Activated naive CD8-positive, alpha-beta T cell treated with anti-CD3 and anti-CD28 coated beads for 36 hours (primary cell): Measurements from ENCODE around the gene ATG3. TPM values are rescaled to one million over a fixed set of nuclear protein-coding genes. Genes with fewer than 3 reads are reported as not detected.
A peak's percentile ranks its signal among the peaks of the same experiment; 100 is the strongest.
"Not testable (repeated sequence)": the region's sequence is repeated elsewhere in the genome, so short reads cannot be mapped to it uniquely, and the experiment has no call there.

Experiments
- DNase-seq: peaks from one replicate; pipeline ENCODE4 v3.0.0; 2021
- H3K27ac Mint-ChIP-seq: one replicate; pipeline ENCODE4 v1.8.0; 2022; ENCODE audit warnings: mild to moderate bottlenecking, moderate library complexity, mixed read lengths
- H3K27me3 Mint-ChIP-seq: one replicate; pipeline ENCODE4 v1.8.0; 2022; ENCODE audit warnings: mild to moderate bottlenecking, mixed read lengths
- H3K36me3 Mint-ChIP-seq: one replicate; pipeline ENCODE4 v1.8.0; 2021; ENCODE audit warnings: mild to moderate bottlenecking, mixed read lengths
- H3K4me1 Mint-ChIP-seq: one replicate; pipeline ENCODE4 v1.8.0; 2021; ENCODE audit warnings: mixed read lengths
- H3K4me3 Mint-ChIP-seq: one replicate; pipeline ENCODE4 v1.8.0; 2022; ENCODE audit warnings: mild to moderate bottlenecking, moderate library complexity, mixed read lengths
- H3K9me3 Mint-ChIP-seq: one replicate; pipeline ENCODE4 v1.8.0; 2022; ENCODE audit warnings: mixed read lengths
- total RNA-seq, 2 experiments: library from RNA; stranded (reverse); gene quantifications; one replicate each; pipeline ENCODE4 v1.2.3, GENCODE V29; 2021

The ATG3 gene
- total RNA-seq, 2 experiments from 2014 or later: 76.8 to 76.9 TPM

DNA sequence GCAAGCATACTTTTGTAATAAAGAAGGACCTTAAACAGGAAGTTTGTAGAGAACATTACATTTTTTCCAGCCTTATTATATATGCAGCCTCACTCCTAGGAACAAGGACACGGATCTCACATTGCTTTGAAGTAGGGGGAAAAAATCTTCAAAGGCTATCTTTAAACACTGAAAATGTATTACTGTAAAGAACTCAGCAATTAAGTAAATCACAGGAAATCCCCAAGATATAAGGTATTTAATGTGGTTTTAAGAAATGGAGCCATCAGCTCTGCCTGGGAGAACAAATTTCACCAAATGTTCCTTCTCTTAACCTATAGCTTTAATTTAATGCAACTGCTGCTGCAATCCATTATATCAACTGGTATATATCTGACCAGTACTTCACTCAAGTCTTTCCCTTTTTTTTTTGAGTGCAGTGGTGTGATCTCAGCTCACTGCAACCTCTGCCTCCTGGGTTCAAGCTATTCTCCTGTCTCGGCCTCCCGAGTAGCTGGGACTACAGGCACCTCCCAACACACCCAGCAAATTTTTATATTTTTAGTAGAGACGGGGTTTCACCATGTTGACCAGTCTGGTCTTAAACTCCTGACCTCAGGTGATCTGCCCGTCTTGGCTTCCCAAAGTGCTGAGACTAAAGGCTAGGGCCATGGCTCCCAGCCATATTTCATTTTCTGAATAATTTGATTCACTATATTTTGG, 65.2 kb downstream of the ATG3 start:
- Mint-ChIP-seq H3K27me3 (no peaks in the 10 kb centered on the region), H3K36me3 (peaks cover 58% of the 10 kb centered on the region), H3K4me3 (peak overlapping the region; percentile 88), H3K27ac (peak overlapping the region; percentile 84), H3K4me1 (peaks cover 65% of the 10 kb centered on the region), H3K9me3 (peaks cover 8% of the 10 kb centered on the region)
- DNase-seq: no peak

DNA sequence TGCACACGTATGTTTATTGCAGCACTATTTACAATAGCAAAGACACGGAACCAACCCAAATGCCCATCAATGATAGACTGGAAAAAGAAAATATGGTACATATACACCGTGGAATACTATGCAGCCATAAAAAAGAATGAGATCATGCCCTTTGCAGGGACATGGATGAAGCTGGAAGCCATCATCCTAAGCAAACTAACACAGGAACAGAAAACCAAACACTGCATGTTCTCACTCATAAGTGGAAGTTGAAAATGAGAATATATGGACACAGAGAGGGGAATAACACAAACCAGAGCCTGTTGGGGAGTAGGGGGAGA, 67.4 kb downstream of the ATG3 start:
- Mint-ChIP-seq H3K36me3 (peaks cover 72% of the 10 kb centered on the region), H3K4me3 (peak overlapping the region; percentile 16), H3K27ac (peak overlapping the region; percentile 72)

DNA sequence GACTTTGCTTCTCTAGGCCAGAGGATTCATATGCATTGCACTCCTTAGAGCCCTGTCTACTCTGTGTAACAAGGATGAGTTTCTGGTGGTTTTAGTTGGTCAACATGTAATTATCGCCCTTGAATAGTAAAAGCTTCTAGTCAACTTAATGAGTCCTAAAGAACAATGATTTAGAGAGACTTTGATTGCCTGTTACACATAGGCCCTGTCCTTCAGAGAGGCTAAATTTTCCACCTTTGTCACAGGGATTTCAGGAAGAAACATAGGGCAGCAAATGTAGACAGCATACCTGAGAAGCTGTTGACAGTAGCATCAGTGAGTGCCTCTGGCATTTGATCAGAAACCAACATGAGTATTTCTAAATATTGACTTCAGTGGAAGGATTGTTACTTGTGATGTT, 69.6 kb downstream of the ATG3 start:
- no peak for DNase-seq
- H3K27ac Mint-ChIP-seq: peak overlapping the region; percentile 91
- no peaks in the 10 kb centered on the region for H3K27me3 Mint-ChIP-seq
- peaks cover 79% of the 10 kb centered on the region for H3K36me3 Mint-ChIP-seq
- peak overlapping the region; percentile 1 for H3K4me3 Mint-ChIP-seq
- H3K4me1 Mint-ChIP-seq: peaks cover 81% of the 10 kb centered on the region
- peaks cover 13% of the 10 kb centered on the region for H3K9me3 Mint-ChIP-seq

More for the DNA sequence above, 67.4 kb downstream of the ATG3 start:
- peaks cover 66% of the 10 kb centered on the region for H3K4me1 Mint-ChIP-seq
- DNase-seq, H3K27me3 Mint-ChIP-seq, H3K9me3 Mint-ChIP-seq: not testable (repeated sequence)

DNA sequence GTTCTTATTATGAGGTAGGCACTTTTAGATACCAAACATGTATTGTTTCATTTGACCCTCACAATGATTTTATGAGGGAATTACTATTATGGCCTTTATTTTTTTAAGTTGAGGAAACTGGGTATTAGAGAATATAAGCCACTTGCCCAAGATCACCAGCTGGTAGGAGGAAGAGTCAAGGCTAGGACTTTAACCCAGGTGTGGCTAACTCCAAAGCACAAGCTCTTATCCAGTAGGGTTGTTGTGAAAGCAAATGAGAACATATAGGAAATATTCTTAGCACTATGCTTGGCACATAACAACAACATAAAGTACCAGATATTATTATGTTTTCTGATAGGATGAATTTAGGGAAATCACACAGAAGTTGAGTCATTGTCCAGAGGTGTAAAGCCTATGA, 70.4 kb downstream of the ATG3 start:
- Mint-ChIP-seq H3K4me1 (peaks cover 81% of the 10 kb centered on the region), H3K4me3 (peak overlapping the region; percentile 49), H3K36me3 (peaks cover 79% of the 10 kb centered on the region), H3K9me3 (peaks cover 13% of the 10 kb centered on the region), H3K27me3 (no peaks in the 10 kb centered on the region), H3K27ac (peak overlapping the region; percentile 91)
- DNase-seq: no peak

DNA sequence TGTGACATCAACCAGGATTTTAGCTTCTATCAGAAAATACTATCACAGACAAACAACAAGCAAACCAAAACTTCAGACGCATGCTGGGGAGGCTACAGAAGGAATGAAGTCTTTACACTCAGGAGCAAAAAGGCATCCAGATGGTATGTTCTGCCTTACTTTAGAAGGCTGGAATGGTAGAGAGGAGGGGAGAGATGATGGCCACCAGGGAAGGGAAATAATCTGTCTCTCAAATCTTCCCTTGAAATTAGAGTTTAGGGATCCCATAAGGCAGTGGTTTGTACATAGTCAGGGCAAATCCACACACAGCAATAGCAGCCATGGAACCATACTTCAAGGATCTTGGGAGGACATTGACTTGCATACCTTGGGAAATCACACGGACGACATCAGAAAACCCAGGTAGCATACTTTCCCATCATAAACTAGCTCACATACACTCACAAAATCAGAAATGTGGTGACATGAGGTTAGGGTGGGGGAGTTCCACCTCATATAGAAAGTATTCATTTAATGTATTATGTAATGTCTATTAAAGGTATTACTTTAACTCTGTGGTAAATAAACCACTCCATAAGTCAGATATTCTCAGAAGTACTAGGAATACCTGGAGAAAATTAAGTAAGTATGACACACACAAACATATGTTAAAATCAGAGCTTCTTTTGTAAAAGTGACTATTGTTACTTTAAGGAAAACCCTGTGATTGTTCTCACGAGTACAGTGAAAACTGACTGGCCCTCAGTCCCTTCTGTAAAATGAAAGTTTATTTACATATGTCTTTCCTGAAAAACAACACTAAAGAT, 71.9 kb downstream of the ATG3 start:
- Mint-ChIP-seq H3K4me3 (peak overlapping the region; percentile 53), H3K36me3 (peaks cover 74% of the 10 kb centered on the region), H3K27me3 (no peaks in the 10 kb centered on the region), H3K27ac (peak overlapping the region; percentile 91), H3K9me3 (peaks cover 13% of the 10 kb centered on the region), H3K4me1 (peaks cover 74% of the 10 kb centered on the region)
- DNase-seq: no peak

DNA sequence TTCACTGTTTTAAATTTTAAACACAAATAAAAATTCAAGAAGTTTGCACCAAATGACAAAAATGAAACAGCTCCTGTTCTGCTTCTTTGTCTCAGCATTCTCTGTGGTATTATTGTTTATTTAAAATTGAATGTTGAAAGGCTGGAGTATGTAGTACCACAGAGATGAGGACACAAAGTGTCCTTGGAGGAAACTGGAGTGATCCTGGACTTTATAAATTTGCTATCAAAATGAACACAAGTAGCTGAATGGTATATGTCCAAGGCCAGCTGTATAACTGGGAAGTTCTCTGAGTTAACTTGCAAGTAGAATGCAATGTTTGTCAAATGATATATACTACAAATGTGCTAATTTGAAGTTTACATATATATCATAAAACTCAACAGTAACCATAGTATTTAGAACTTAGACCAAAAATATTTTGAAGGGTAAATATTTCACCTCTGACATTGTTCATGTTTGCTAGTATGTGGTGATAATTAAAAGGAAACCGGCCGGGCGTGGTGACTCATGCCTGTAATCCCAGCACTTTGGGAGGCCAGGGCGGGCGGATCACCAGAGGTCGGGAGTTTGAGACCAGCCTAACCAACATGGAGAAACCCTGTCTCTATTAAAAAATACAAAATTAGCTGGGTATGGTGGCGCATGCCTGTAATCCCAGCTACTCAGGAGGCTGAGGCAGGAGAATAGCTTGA, 74.8 kb downstream of the ATG3 start:
- no peak overlapping the region for H3K4me3 Mint-ChIP-seq
- H3K27me3 Mint-ChIP-seq: no peaks in the 10 kb centered on the region
- H3K9me3 Mint-ChIP-seq: peaks cover 5% of the 10 kb centered on the region
- peaks cover 72% of the 10 kb centered on the region for H3K4me1 Mint-ChIP-seq
- H3K36me3 Mint-ChIP-seq: peaks cover 77% of the 10 kb centered on the region
- H3K27ac Mint-ChIP-seq: no peak overlapping the region
- no peak for DNase-seq

DNA sequence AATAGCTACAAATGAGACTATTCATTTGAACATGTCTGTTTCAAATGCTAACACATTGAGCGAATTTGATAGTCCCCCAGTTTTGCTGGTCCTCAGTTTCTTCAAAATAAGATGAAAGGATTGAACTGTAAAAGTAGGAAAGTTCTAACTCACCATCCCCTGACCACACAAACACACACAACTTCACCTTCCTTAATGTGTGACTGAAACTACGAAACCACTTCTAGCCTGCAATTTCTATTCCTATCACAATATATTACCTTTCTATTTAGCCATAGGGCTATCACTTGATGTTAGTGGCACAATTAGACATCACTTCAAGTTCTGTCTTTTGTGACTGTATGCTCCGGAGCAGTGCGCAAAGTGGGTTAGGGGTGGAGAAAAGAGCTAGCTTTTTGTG, 77.4 kb downstream of the ATG3 start:
- Mint-ChIP-seq H3K27ac (peak overlapping the region; percentile 32), H3K27me3 (no peaks in the 10 kb centered on the region), H3K4me3 (no peak overlapping the region), H3K4me1 (peaks cover 69% of the 10 kb centered on the region), H3K36me3 (peaks cover 80% of the 10 kb centered on the region), H3K9me3 (peaks cover 3% of the 10 kb centered on the region)
- DNase-seq: no peak

DNA sequence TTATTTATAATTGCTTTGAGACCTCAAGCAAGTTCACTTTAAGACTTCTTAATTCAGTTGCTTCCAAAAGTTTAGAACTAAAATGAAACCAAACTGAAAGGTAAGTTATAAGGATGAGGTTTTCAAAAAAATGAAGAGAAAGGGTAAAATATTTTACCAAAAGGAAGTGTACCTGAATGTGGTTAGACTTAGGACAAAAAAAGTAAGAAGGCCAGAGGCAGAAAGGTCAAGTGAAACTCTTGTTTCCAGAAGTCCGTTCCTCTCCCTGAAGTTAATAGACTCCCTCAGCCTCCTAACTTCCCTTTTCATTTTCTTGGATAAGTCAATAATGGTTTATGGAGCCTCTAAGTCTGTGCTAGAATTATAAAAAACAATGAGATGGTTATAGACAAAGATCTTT, 79.1 kb downstream of the ATG3 start:
- H3K27me3 Mint-ChIP-seq: no peaks in the 10 kb centered on the region
- no peaks in the 10 kb centered on the region for H3K9me3 Mint-ChIP-seq
- H3K27ac Mint-ChIP-seq: peak overlapping the region; percentile 40
- H3K36me3 Mint-ChIP-seq: peaks cover 78% of the 10 kb centered on the region
- peaks cover 58% of the 10 kb centered on the region for H3K4me1 Mint-ChIP-seq
- no peak overlapping the region for H3K4me3 Mint-ChIP-seq
- DNase-seq: no peak

Other genes starting within 250 kb of the ATG3 start
- gene CD200, start 228.8 kb downstream of the ATG3 start, total RNA-seq: 10 to 100 TPM; 32.7 to 33.6 TPM
- 10 to 100 TPM; 34.1 to 41.2 TPM for gene BTLA, start 62.5 kb downstream of the ATG3 start, total RNA-seq
- 10 to 100 TPM; 15.2 to 17.4 TPM for gene SLC35A5, start 83 bp upstream of the ATG3 start, total RNA-seq
- gene CCDC80, start 79.2 kb upstream of the ATG3 start, total RNA-seq: not detected